Measurements from ENCODE around the gene CFAP46.

DNA sequence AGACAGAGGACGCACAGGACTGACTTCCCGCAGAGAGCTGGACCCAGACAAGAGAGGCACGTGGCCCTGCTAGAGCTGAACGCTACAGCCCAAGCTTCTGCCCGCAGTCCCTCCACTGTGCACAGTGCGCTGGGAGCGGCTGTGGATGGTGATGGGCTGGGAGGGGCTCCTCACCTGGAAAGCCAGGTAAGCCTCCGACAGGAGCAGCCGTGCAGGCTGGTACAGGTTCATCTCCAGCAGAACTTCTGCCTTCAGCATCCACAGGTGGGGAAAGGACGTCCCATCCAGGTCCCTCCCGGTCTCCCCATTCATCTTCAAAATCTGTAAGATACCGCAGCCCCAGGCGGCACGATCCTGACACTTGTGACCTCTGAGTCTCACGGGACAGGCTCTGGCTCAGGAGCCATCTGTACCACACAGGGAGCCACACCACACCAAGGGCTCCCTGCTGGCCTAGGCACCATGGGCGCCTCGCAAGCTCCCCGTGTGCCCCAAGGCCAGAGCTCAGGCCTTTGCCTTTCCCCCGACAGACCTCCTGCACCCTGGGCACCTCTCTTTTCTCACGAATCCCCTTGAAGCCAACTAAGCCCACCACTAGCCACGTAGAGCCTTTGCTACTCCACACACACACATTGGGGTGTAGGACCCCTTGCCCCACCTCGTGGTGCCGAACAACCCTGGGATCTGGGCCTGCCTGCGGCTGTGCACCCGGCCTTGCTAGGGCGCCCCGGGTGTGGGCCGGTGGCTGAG, 76.3 kb downstream of the CFAP46 start:
- TF ChIP-seq, protein P1, sequence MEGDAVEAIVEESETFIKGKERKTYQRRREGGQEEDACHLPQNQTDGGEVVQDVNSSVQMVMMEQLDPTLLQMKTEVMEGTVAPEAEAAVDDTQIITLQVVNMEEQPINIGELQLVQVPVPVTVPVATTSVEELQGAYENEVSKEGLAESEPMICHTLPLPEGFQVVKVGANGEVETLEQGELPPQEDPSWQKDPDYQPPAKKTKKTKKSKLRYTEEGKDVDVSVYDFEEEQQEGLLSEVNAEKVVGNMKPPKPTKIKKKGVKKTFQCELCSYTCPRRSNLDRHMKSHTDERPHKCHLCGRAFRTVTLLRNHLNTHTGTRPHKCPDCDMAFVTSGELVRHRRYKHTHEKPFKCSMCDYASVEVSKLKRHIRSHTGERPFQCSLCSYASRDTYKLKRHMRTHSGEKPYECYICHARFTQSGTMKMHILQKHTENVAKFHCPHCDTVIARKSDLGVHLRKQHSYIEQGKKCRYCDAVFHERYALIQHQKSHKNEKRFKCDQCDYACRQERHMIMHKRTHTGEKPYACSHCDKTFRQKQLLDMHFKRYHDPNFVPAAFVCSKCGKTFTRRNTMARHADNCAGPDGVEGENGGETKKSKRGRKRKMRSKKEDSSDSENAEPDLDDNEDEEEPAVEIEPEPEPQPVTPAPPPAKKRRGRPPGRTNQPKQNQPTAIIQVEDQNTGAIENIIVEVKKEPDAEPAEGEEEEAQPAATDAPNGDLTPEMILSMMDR (IDR thresholded peaks at IDR 0.05; ENCODE audit: insufficient read depth, low read length, poor library complexity, severe bottlenecking): no peak
- TF ChIP-seq EZH2phosphoT487 (conservative IDR thresholded peaks at IDR 0.05; ENCODE audit: low read length): no peak

Measured in SU-DHL-6 (cell line).